HL-60 (cell line): ENCODE data around the gene FABP6.

Source experiments
- GABPA ChIP-seq: IDR thresholded peaks from 2 replicates; pipeline ENCODE4 v1.6.1; 2012; ENCODE audit warnings: low read depth
- POLR2AphosphoS5 ChIP-seq: IDR thresholded peaks from 2 replicates; pipeline ENCODE4 v1.6.1; 2012; ENCODE audit warnings: low read depth
- TF ChIP-seq, protein P1 (sequence below): IDR thresholded peaks from one replicate; pipeline ENCODE4 v1.5.1; 2011; ENCODE audit warnings: low read length, control low read depth, inconsistent platforms; ENCODE audit not compliant: insufficient read depth
- TF ChIP-seq, protein P2 (sequence below): IDR thresholded peaks from 2 replicates; pipeline ENCODE4 v1.6.1; 2012; ENCODE audit warnings: low read depth; ENCODE audit not compliant: insufficient replicate concordance

DNA sequence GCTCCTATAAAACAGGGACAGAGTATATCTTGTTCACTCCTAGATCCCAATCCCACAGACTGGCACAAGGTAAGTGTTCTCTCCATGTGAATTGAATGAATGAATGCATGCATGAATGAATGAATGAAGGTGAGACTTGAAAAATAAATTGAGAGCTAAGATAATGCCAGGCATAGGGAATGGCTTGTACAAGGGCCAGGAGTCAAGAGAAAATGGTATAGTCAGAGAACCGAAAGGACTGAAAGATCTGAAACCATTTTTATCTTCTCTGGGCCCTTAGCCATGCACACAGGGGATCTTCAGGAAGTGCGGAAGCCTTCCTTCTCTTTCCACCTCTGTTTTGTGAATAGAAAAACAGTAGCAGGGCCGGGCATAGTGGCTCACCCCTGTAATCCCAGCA lies 48.4 kb upstream of the FABP6 start:
- TF ChIP-seq, protein P1, sequence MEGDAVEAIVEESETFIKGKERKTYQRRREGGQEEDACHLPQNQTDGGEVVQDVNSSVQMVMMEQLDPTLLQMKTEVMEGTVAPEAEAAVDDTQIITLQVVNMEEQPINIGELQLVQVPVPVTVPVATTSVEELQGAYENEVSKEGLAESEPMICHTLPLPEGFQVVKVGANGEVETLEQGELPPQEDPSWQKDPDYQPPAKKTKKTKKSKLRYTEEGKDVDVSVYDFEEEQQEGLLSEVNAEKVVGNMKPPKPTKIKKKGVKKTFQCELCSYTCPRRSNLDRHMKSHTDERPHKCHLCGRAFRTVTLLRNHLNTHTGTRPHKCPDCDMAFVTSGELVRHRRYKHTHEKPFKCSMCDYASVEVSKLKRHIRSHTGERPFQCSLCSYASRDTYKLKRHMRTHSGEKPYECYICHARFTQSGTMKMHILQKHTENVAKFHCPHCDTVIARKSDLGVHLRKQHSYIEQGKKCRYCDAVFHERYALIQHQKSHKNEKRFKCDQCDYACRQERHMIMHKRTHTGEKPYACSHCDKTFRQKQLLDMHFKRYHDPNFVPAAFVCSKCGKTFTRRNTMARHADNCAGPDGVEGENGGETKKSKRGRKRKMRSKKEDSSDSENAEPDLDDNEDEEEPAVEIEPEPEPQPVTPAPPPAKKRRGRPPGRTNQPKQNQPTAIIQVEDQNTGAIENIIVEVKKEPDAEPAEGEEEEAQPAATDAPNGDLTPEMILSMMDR, result no peak
- no peak for TF ChIP-seq POLR2AphosphoS5
- TF ChIP-seq GABPA, result no peak
- TF ChIP-seq, protein P2, sequence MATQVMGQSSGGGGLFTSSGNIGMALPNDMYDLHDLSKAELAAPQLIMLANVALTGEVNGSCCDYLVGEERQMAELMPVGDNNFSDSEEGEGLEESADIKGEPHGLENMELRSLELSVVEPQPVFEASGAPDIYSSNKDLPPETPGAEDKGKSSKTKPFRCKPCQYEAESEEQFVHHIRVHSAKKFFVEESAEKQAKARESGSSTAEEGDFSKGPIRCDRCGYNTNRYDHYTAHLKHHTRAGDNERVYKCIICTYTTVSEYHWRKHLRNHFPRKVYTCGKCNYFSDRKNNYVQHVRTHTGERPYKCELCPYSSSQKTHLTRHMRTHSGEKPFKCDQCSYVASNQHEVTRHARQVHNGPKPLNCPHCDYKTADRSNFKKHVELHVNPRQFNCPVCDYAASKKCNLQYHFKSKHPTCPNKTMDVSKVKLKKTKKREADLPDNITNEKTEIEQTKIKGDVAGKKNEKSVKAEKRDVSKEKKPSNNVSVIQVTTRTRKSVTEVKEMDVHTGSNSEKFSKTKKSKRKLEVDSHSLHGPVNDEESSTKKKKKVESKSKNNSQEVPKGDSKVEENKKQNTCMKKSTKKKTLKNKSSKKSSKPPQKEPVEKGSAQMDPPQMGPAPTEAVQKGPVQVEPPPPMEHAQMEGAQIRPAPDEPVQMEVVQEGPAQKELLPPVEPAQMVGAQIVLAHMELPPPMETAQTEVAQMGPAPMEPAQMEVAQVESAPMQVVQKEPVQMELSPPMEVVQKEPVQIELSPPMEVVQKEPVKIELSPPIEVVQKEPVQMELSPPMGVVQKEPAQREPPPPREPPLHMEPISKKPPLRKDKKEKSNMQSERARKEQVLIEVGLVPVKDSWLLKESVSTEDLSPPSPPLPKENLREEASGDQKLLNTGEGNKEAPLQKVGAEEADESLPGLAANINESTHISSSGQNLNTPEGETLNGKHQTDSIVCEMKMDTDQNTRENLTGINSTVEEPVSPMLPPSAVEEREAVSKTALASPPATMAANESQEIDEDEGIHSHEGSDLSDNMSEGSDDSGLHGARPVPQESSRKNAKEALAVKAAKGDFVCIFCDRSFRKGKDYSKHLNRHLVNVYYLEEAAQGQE, result no peak
